IPS-18c (cell line): ENCODE results near the gene KIF12.

Source experiments
- H3K4me3 ChIP-seq: 2 replicates; pipeline ENCODE4 v1.7.0; 2013; ENCODE audit warnings: low read depth, mild to moderate bottlenecking, low read length, moderate library complexity; ENCODE audit not compliant: insufficient read depth
- H3K9me3 ChIP-seq: one replicate; pipeline ENCODE4 v1.6.1; 2013; ENCODE audit warnings: mild to moderate bottlenecking, low read length, moderate library complexity; ENCODE audit not compliant: control insufficient read depth, insufficient read depth

The KIF12 gene

DNA sequence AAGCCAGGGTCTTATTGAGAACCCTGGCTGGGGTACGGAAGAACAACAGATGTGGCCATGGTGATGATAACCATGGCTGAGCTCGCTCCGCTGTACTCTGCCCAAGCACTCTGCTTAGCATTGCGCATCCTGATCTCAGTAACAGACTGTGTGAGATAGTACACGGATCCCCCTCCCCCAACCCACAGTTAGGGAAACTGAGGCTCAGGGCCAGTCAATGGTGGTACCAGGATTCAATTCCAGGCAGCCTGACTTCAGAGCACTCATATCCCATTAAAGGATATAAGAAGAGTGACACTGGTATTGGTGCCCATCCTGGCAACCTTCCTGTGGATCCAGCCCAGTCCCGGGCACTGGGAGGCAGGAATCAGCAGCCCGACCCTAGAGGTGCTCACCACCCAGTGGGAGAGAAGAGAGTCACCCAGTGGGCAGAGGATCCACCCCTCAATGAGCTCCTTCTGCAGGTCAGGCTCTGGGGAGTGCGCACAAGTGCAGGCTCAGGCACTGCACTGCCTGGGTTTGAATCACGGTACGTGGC lies 26.5 kb upstream of the KIF12 start:
- Histone ChIP-seq H3K4me3 (no peak overlapping the region), H3K9me3 (no peaks in the 10 kb centered on the region)

DNA sequence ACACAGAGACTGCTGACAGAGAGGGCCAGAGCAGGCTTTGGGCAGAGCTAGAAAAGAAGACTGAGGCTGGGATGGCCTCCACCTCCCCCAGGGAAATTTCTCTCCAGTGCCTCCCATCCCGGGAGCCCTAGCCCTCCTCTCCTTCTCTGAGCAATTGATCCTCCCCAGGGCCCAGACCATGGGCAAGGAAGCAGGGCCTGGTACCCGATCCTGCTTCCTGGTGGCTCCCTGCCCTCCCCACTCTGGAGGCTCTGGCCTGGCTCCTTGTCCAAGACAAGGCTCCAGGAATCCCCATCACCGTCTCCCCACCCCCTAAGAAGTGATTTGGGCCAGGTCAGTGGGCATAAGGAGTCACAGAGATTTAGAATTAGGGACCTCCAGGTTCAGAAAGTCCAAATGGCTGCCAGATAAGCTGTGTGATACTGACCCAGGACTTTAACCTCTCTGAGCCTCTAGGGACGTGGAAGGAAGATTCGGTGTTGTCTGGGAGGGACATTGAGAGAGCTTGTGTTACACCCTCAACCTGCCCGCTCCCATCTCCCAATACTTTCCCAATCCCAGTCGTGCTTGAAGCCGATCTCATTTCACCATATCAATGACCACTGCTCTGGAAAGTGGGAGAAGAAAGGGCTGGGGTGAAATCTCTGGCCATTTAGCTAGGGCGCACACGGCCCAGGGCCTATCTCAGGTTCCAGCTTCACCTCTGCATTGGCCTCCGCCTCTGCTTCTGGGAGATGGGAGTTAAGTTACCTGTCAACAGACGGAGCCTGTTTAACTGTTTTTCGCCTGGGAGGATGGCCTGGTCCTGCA lies 25.8 kb upstream of the KIF12 start:
- Histone ChIP-seq H3K4me3 (no peak overlapping the region), H3K9me3 (no peaks in the 10 kb centered on the region)

DNA sequence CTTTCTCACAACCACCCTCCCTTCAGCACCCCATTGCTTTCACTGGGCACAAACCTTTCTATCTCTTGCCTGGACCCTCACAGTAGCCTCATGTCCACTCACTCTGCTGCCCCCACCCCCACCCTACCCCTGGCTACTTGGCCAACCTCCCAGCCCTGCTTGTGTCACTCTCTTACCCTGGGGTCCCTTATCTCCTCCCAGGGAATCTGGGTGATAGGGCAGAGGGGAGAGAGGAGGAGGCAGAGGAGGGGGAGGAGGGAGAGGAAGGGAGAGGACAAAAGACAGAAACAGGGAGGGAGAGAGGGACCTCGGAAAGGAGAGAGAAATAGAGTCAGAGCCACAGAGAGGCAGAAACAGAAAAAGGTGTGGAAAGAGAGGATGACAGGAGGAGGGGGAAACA lies 25.0 kb upstream of the KIF12 start:
- H3K4me3 ChIP-seq: no peak overlapping the region
- H3K9me3 ChIP-seq: no peaks in the 10 kb centered on the region

DNA sequence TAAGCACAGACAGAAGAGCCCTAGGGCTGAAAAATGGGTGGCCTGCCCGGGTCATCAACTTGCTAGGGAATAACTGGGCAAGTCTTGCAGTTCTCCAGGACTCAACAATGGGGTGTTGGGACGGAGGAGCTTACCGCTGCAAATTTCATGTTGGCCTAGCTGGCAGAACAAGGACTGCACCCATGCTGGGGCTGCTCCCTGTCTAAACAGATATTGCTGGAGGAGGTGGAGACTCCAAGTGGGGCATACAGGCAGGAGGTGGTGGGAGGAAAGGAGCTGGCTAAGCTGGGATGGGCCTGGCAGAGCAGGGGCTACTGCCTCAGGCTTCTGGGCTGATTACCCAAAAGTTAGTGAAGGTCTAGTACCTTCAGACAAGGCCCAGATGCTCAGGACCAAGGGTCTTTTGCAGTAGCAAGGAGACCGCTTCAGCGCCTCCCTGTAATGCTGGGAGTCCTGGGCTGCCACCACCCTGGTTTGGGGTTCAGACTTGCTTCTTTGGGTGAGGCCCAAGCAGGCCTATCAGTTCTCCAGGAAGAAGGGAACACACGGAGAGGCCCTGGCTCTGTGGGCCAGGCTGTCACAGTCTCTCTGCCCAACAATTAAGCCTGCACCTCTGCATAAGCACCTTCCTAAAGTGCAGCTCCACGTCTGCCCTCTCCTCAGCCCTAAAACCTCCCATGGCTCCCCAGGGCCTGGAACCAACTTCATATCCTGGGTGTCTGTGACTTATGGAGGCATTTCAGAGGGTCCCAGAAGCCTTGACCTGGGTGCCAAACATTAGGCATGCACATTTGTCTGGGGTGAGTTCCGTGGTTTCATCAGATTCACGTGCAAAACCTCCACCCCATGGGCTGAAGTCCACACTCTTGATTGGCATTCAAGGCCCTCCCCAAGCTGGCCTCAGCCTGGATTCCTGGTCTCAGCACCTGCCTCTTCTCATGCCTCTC lies 24.2 kb upstream of the KIF12 start:
- Histone ChIP-seq H3K4me3 (no peak overlapping the region), H3K9me3 (no peaks in the 10 kb centered on the region)

DNA sequence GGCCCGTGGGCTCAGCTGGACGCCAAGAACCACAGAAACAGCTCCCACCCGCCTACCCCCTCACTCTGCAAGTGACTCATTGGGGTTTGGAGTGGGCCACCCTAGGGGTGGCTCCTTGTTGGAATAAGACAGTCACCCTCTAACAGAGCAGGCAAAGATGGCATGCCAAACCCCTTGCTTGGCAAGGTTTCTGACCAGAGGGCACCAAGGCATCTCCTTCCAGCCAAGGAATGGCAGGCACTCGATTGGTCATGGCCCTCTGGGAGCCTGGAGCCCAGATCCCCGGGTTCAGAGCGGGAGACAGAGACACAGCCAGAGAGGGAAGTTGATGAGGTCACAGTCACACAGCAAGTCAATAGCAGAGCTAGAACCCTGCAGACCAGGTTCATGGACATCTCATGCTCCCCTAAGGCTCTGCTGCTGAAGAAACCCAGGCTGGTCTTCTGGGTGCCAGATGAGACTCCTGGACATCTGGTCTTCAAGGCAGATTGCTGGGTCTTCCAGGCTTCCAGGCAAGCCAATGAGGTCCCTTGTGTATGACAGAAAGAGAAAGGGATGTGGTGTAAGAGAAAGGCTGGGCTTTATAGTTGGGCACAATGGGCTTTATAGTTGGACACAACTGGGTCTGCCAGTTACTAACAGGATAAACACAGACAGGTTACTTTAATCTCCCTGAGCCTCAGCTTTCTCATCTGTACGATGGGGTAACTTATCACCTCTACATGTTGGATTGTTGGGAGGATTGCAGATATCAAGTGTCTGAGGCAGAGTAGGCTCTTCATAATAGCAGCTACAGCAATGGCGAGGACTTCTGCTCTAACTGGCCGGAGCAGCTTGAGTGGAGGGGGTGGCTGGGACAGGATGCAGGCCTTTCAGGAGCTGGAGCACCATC lies 23.3 kb upstream of the KIF12 start:
- no peaks in the 10 kb centered on the region for H3K9me3 ChIP-seq
- H3K4me3 ChIP-seq: no peak overlapping the region

DNA sequence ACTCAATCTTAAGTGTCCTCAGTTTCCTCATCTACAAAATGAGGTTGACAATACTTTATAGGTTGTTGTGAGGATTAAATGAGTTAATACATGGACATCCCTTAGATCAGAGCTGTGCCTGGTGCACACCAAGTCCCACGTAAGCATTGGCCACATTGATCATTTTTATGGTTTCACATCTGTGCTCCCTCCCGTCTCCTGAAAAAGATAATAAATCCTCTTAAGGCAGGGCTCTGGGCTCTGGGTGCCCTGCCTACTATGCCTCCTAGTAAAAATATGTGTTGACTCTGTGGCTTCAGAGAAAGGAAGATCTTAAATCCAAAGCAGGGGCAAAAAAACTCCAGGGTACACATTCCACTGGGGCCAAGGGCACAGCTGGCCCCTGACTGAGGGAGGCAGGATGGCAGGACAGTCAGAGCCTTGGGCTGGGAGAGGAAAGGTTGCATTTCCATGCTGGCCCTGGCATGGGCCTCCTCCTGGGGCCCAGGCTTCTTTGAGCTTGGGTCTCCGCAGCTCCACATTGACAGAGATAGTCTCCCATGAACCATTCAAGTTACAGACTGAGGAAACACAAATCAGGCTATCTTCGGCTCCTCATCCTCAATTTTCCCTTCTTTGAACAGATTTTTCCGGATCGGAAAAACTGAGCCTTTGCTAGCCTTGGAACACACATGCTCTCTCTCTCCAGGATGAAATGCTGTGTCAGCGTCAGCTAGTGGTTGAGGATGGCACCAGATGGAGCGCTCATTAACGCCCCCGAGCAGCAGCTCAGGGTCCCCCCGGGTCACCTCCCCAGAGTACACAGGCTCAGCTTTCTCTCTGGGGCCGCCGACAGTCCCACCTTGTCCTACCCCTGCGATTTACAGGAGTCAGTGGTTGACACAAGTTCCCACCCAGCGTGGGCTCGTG lies 22.4 kb upstream of the KIF12 start:
- H3K4me3 ChIP-seq: no peak overlapping the region
- no peaks in the 10 kb centered on the region for H3K9me3 ChIP-seq

DNA sequence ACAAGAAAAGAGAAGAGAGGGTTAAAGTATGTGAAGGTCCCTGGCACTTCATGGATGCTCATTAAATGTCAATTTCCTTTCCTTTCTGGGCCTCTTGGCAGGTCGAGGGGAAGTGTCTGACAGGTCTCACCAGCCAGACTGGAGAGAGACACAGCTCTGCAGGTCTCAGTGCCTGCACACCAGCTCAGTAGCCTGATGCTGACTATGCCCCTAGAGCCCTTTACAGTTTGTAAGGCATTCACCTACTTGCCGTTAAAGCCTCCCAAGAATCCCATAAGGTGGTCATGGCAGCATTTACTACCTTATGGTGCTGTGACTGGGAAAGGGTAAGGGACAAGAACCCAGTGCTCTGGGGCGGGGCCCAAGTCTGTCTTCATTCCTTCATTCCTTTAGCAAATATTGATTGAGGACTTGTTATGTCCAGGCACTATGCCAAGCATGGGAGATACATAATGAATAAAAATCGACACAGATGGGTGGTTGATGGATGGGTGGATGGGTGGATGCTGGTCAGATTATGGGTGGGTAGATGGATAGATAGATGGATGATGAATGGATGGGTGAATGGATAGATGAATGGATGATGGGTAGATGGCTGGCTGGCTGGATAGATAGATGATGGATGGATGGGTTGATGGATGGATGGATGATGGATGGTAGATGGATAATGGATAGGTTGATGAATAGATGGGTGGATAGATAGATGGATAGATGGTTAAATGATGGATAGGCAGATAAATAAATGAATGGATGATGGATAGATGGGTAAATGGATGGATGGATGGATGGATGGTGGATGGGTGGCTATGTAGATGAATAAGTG lies 21.3 kb upstream of the KIF12 start:
- Histone ChIP-seq H3K4me3 (no peak overlapping the region), H3K9me3 (no peaks in the 10 kb centered on the region)

DNA sequence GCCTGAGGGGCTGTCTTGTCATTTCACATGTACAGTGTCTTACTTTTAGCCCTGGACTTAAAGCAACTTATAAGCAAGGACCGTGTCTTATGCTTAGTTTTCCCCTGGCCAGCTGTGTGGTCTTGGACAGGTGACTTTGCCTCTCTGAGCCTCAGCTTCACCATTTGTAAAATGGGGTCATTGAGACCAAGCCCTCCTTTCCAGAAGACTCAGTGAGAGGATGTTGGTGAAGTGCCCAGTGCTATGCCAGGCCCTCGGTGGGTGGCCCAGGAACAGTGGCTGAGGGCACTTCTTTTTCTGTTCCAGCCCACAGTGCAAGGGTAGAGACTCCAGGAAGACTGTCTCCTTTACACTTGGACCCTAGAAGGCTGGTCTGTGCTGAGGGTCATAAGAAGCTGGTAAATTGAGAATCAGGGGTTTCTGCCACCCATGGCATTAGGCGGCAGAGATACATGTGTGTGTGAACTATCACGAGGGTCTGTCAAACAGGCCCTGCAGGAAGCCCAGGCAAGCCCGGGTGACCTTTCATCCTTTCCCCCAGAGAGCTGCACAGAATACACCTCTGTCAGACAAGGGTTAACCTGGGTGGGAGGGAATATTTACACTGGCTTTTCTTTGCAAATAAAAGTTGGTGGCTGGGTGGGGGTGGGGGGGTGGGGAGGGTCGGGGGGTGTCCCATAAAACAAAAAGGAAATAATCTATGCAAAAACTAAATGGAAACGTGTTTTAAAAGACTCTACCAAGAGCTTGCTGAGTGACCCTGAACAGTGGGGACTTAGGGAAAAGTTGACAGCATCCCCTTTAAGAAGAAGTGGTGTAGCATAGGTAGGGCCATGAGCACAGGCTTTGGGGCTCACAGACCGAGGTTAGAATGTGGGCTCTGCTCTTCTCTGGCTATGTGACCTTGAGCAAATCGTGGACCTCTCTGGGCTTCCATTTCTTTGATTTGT lies 20.4 kb upstream of the KIF12 start:
- no peak overlapping the region for H3K4me3 ChIP-seq
- H3K9me3 ChIP-seq: no peaks in the 10 kb centered on the region

DNA sequence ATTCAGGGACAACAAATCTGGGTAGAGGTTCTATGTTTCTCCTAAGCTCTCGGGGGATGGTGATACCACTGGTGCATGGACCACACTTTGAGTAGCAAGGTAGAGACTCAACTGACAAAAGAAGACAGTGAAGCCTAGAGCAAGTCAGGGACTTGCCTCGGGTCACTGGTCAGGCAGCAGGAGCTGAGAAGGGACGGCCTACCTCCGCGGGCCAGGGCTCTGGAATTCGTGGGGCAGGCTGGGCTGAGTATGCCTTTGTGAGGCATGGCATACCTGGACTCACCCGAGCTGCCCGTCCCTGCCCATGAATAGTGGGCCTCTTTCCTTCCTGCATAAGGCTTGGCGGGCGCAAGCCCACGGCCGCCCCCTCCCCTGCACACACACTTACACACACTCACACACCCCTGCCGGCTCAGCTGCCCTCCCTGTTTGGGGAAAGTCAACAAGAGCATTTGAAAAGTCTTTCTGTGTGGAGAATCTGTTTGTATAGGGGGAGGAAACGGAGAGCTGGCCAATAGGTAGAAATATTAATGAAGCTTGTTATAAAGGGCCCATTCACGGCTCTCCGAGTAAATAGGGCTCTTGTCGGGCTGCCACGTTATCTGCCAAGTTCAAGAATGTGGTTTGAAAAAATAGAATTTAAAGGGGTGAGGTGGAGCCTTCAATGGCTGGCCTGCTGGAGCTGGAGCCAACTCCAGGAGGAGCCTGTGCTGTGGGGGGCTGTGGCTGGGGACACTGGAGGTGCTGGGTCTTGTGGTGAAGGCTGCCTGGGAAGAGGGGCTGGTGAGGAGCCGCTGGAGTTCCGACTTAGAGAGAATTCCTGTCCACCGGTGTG lies 19.1 kb upstream of the KIF12 start:
- H3K4me3 ChIP-seq: no peak overlapping the region

DNA sequence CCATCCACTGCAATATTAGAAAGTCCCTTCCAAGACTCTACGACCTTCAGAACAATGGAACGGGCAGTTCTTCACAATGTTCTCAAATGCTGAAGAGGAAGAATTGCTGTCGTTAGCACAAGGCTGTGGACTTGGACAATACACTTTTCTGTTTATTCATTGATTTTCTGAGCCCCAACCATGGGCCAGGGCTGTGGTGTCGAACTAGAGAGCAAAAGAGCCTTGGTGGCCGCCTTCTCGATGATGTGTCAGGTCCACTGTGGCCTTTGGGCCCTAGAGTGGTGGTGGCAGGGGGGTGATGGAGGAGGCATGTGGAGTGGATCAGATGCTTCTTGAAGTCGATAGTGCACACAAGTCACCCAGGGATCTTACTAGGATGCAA lies 18.5 kb upstream of the KIF12 start:
- H3K9me3 ChIP-seq: no peaks in the 10 kb centered on the region
- no peak overlapping the region for H3K4me3 ChIP-seq

More for the DNA sequence above, 19.1 kb upstream of the KIF12 start:
- no peaks in the 10 kb centered on the region for H3K9me3 ChIP-seq

DNA sequence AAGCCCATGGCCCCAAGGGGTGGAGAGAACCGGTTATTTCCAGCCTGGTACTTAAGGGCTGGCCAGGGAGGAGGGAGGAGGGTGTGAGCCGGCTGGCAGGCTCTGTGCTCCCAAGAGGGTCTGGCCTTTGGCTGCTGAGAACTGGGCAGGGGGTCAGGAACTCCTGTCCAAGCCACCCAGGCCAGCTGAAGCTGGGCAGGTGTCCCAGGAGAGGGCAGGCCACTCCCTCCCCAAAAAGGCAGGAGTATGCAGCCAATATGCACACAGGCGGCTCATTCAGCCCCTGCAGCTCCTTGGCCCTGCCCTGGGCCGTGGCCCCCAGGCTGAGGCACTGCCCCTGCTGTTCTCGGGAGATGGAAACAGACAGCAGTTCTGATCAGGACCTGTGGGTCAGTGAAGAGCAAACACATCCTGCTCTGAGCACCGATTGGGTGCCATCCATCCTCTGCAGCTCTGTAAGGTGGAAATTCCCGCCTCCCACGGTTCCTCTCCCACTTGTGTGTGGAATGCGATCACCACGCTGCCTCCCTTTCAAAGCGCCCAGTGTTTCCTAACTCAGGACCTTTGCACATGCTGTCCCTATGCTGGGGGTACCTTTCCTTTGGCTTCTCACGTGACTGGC lies 17.1 kb upstream of the KIF12 start:
- Histone ChIP-seq H3K4me3 (no peak overlapping the region), H3K9me3 (no peaks in the 10 kb centered on the region)

DNA sequence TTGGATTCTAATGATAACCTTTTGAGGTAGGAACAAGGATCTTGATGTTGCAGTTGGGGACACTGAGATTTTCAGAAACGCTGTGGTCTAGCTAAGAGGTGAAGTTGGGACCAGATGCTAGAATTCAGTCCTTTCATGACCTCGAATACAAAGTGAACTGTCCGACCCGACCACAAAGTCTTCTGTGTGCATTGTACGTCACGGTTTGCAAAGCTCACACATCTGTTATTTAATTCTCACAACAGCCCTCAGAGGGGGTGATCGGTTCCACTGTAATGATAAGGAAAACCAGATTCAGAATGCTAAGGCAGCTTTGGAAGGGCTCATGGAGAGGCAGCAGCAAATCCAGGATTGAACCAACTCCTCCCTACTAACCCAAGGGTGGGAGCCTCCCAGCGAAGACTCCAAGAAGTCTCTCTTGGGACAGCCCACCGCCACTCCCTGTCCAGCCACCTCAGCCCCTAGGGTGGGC lies 16.6 kb upstream of the KIF12 start:
- no peak overlapping the region for H3K4me3 ChIP-seq
- H3K9me3 ChIP-seq: no peaks in the 10 kb centered on the region

DNA sequence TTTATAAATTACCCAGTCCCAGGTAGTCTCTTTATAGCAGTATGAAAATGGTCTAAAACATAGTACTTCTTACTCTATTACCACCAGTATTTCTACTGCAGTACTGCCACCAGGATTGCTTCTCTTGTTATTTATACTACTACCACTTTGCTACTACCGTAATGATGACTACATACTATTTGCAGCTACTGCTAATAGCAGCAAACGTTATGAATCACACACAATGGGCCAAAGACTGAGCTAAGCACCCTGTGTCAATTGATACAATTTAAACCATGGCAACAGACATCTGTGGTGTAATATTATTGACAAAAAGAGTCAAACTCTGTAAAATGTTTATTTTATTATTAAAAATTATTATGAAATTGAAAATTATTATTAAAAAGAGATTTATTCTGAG lies 15.3 kb upstream of the KIF12 start:
- no peaks in the 10 kb centered on the region for H3K9me3 ChIP-seq

More for the DNA sequence above, 15.3 kb upstream of the KIF12 start:
- no peak overlapping the region for H3K4me3 ChIP-seq
